Adipocyte (in vitro differentiated cells): ENCODE data around the gene GDPD4.

Source experiments
- DNase-seq: peaks from one replicate; pipeline ENCODE4 v3.0.0-alpha.2; 2015; ENCODE audit warnings: low read depth
- H3K27me3 ChIP-seq: replicated peaks from 2 replicates; pipeline ENCODE4 v1.7.0; 2013; ENCODE audit warnings: mild to moderate bottlenecking, low read length, moderate library complexity; ENCODE audit not compliant: control insufficient read depth, insufficient read depth
- H3K36me3 ChIP-seq: 2 replicates; pipeline ENCODE4 v1.7.0; 2013; ENCODE audit warnings: low read length, mild to moderate bottlenecking, moderate library complexity; ENCODE audit not compliant: control insufficient read depth, insufficient read depth, severe bottlenecking
- H3K4me1 ChIP-seq: 2 replicates; pipeline ENCODE4 v1.7.0; 2013; ENCODE audit warnings: mild to moderate bottlenecking, low read length, moderate library complexity; ENCODE audit not compliant: control insufficient read depth, insufficient read depth
- H3K4me3 ChIP-seq: 2 replicates; pipeline ENCODE4 v1.7.0; 2013; ENCODE audit warnings: mild to moderate bottlenecking, low read length, moderate library complexity
- H3K9ac ChIP-seq: 2 replicates; pipeline ENCODE4 v1.7.0; 2013; ENCODE audit warnings: mild to moderate bottlenecking, low read length, moderate library complexity
- H3K9me3 ChIP-seq: 2 replicates; pipeline ENCODE4 v1.7.0; 2013; ENCODE audit warnings: mild to moderate bottlenecking, low read length, moderate library complexity; ENCODE audit not compliant: control insufficient read depth

GDPD4 gene

DNA sequence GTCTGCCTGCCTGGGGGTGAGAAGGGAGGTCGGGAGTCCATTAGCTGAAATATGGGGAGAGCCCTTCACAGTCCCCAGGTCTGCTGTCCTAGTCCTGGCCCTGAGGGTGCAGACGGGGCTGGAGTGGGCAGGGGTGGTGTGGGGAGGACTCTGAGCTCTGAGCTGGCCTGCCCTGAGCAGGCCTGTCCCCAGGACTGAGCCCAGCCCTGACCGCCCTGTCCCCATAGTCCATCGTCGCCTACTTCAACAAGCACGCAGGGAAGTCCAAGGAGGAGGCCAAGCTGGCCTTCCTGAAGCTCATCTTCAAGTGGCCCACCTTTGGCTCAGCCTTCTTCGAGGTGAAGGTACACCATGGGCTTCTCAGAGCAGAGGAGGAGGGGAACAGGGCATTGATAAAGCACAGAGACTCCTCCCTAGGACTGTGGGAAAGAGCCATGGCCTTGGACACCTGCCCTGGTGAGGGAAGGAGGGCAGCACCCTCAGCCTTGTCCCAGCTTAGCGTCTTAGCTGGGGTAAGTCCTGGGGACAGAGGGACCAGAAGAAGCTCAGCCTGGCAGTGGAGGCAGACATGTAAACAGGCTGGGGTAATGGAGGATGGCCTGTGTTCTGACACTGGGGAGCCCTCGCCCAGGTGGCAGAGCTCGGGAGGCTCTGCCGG lies 89.8 kb downstream of the GDPD4 start:
- Histone ChIP-seq H3K4me1 (peaks cover 7% of the 10 kb centered on the region), H3K36me3 (no peaks in the 10 kb centered on the region), H3K4me3 (no peak overlapping the region), H3K9ac (no peak overlapping the region), H3K9me3 (no peaks in the 10 kb centered on the region), H3K27me3 (no peaks in the 10 kb centered on the region)
- DNase-seq: no peak

DNA sequence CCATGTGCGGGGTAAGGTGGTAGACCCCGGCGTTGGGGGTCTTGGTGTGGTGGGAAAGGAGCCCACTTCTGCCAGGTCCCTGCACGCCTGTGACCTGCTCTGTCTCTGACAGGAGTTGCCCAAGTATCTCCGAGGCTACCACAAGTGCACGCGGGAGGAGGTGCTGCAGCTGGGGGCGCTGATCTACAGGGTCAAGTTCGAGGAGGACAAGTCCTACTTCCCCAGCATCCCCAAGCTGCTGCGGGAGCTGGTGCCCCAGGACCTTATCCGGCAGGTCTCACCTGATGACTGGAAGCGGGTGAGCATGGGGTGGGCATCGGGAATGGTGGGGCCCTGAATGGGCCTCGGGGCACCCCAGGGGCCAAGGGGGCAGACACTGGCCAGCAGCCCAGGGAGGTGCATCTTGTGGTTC lies 90.4 kb downstream of the GDPD4 start:
- Histone ChIP-seq H3K9ac (no peak overlapping the region), H3K9me3 (no peaks in the 10 kb centered on the region), H3K4me3 (no peak overlapping the region), H3K4me1 (peaks cover 7% of the 10 kb centered on the region), H3K27me3 (no peaks in the 10 kb centered on the region), H3K36me3 (no peaks in the 10 kb centered on the region)
- DNase-seq: no peak

DNA sequence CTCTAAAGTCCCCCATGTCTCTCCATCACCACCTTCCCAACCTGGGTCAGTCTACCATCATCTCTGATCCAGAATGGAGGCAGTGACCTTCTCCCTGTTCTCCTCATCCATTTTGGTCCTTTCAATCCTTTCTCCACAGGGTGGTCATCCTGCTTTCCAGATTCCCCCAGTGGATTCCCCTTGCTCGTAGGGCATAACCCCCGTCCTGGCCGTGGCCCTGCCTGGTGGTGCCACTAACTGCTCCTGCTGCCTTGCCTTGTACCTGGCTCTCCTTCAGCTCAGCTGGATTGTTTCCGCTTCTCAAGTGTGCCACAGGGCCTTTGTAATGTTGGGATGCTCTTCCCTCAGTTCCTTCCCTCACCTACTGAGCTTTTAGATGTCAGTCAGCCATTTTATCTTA lies 91.8 kb downstream of the GDPD4 start:
- Histone ChIP-seq H3K4me1 (peaks cover 7% of the 10 kb centered on the region), H3K9me3 (no peaks in the 10 kb centered on the region), H3K36me3 (no peaks in the 10 kb centered on the region), H3K9ac (no peak overlapping the region), H3K4me3 (no peak overlapping the region), H3K27me3 (no peaks in the 10 kb centered on the region)
- DNase-seq: no peak

DNA sequence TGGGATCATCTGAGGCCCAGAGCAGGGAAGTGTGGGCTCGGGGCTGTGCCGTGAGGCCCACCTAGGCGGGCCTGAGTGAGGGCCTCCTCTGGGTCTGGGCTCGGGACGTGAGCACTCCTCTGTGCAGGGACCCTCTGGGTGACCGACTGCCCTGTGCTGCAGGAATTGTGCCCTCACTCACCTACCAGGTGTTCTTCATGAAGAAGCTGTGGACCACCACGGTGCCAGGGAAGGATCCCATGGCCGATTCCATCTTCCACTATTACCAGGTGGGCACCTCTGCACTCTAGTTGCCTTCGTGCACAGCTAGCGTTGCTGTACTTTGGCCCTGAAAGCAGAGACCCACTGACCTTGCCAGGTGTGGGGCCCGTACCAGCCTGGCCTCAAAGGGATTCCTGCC lies 93.0 kb downstream of the GDPD4 start:
- H3K27me3 ChIP-seq: no peaks in the 10 kb centered on the region
- no peak overlapping the region for H3K9ac ChIP-seq
- DNase-seq: no peak
- H3K36me3 ChIP-seq: no peaks in the 10 kb centered on the region
- H3K4me3 ChIP-seq: no peak overlapping the region
- no peaks in the 10 kb centered on the region for H3K9me3 ChIP-seq
- H3K4me1 ChIP-seq: peaks cover 7% of the 10 kb centered on the region

- Histone ChIP-seq H3K36me3 (no peaks in the 10 kb centered on the region), H3K27me3 (no peaks in the 10 kb centered on the region), H3K4me1 (peaks cover 7% of the 10 kb centered on the region), H3K9me3 (no peaks in the 10 kb centered on the region), H3K9ac (no peak overlapping the region), H3K4me3 (no peak overlapping the region)
- no peak for DNase-seq
These were observed 93.7 kb downstream of the GDPD4 start for GRCh38 chr11:77207618-77208313.

GRCh38 chr11:77207019-77207485 lies 94.4 kb downstream of the GDPD4 start:
- Histone ChIP-seq H3K27me3 (no peaks in the 10 kb centered on the region), H3K4me1 (peaks cover 7% of the 10 kb centered on the region)

GRCh38 chr11:77206264-77207018 lies 95.0 kb downstream of the GDPD4 start:
- Histone ChIP-seq H3K27me3 (no peaks in the 10 kb centered on the region), H3K36me3 (no peaks in the 10 kb centered on the region), H3K9ac (no peak overlapping the region), H3K4me1 (peaks cover 7% of the 10 kb centered on the region), H3K4me3 (no peak overlapping the region), H3K9me3 (no peaks in the 10 kb centered on the region)
- DNase-seq: no peak

More at GRCh38 chr11:77207019-77207485, 94.4 kb downstream of the GDPD4 start:
- H3K4me3 ChIP-seq: no peak overlapping the region
- H3K9me3 ChIP-seq: no peaks in the 10 kb centered on the region
- DNase-seq: no peak
- H3K36me3 ChIP-seq: no peaks in the 10 kb centered on the region
- H3K9ac ChIP-seq: no peak overlapping the region

DNA sequence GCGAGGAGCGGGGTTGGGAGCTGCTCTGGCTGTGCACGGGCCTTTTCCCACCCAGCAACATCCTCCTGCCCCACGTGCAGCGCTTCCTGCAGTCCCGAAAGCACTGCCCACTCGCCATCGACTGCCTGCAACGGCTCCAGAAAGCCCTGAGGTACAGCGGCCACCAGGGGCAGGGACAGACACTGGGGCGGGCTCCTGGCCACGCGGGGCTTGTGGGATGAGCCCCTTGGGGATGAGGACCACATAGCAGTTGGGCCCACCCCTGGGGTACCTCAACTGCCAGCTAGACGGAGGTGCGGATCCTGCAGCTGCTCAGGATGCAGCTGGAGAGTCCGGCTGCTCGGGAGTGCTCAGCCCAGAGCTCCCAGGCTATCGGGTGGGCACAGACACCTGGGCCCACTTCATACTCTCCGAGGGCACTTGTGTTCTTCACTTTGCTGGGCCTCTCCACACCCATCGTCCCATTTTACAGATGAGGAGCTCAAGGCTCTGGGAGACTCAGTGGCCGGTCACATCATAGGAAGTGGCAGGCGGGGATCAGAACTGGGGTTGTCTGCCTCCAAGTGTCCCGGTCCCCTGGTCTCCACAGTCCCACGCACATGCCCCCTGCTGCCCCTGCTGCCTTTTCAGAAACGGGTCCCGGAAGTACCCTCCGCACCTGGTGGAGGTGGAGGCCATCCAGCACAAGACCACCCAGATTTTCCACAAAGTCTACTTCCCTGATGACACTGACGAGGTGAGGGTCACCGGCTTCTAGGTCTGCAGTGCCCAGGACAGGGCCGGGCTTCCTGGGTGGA lies 95.8 kb downstream of the GDPD4 start:
- Histone ChIP-seq H3K9ac (no peak overlapping the region), H3K4me1 (peaks cover 7% of the 10 kb centered on the region), H3K27me3 (no peaks in the 10 kb centered on the region), H3K4me3 (no peak overlapping the region), H3K36me3 (no peaks in the 10 kb centered on the region), H3K9me3 (no peaks in the 10 kb centered on the region)
- DNase-seq: no peak

DNA sequence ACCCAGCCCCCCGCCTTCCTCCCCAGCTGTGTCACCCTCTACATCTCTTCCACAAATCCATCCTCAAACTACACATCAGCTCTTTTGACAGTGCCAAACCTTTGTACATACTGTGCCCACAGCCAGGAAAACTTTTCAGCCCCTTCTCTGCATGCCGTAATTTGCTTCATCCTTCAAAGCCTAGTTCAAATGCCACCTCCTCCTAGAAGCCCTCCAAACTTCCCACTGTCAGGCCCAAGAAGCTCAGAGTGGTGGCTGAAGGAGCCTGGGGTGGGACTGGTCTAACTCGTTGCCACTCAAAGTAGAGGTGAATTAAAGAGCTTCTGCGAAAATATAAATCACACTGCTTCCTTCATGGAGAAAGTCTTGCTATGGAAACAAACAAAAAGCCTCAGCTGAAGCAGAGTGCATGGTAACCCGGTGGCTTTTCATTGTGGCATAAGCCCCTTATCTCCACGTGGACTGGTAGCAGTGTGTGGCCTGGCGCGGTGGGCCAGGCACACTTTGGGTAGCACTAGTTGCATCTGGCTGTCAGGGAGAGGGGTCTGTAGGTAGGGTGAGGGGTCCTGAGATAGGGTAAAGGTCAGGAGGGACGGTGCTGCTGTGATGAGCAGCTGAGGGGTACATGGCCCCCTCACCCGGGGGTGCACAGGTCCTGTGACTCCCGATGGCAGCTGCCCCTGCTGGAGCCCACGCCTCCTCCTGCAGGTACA lies 96.6 kb downstream of the GDPD4 start:
- Histone ChIP-seq H3K9me3 (no peaks in the 10 kb centered on the region), H3K27me3 (no peaks in the 10 kb centered on the region), H3K4me3 (no peak overlapping the region), H3K36me3 (no peaks in the 10 kb centered on the region), H3K9ac (no peak overlapping the region), H3K4me1 (peaks cover 7% of the 10 kb centered on the region)
- DNase-seq: no peak

GRCh38 chr11:77203901-77204753 lies 97.4 kb downstream of the GDPD4 start:
- no peak for DNase-seq
- Histone ChIP-seq H3K4me3 (no peak overlapping the region), H3K36me3 (no peaks in the 10 kb centered on the region), H3K4me1 (peaks cover 7% of the 10 kb centered on the region), H3K9me3 (no peaks in the 10 kb centered on the region), H3K27me3 (no peaks in the 10 kb centered on the region), H3K9ac (no peak overlapping the region)
